GM12865 (cell line): ENCODE results near the gene PRKN.

ENCODE experiments used
- DNase-seq: peaks from one replicate; pipeline ENCODE4 v3.0.0; 2010; ENCODE audit warnings: low read depth
- H3K4me3 ChIP-seq: 2 replicates; pipeline ENCODE4 v1.5.1; 2011; ENCODE audit warnings: mild to moderate bottlenecking, low read depth, low read length, control low read depth
- CTCF ChIP-seq: IDR thresholded peaks from 2 replicates; pipeline ENCODE4 v1.5.1; 2011; ENCODE audit warnings: low read length, control low read depth, low read depth, inconsistent platforms; ENCODE audit not compliant: insufficient read depth; ENCODE audit errors: missing control alignments

Gene PRKN

GRCh38 chr6:161959072-161959471 lies 768.5 kb downstream of the PRKN start:
- no peak for DNase-seq
- no peak overlapping the region for H3K4me3 ChIP-seq
- no peak for TF ChIP-seq CTCF

- H3K4me3 ChIP-seq, result no peak overlapping the region
- no peak for DNase-seq
- TF ChIP-seq CTCF, result no peak
These were observed 771.5 kb downstream of the PRKN start for GRCh38 chr6:161956082-161956481.

- TF ChIP-seq CTCF, result no peak
- DNase-seq, result no peak
These were observed 772.8 kb downstream of the PRKN start for GRCh38 chr6:161954699-161955276.

GRCh38 chr6:161954077-161954476 lies 773.5 kb downstream of the PRKN start:
- no peak for TF ChIP-seq CTCF
- H3K4me3 ChIP-seq, result no peak overlapping the region
- no peak for DNase-seq

More at GRCh38 chr6:161954699-161955276, 772.8 kb downstream of the PRKN start:
- H3K4me3 ChIP-seq, result no peak overlapping the region

GRCh38 chr6:161951126-161951525 lies 776.4 kb downstream of the PRKN start:
- DNase-seq, result no peak
- no peak for TF ChIP-seq CTCF
- no peak overlapping the region for H3K4me3 ChIP-seq

GRCh38 chr6:161949531-161949930 lies 778.0 kb downstream of the PRKN start:
- TF ChIP-seq CTCF, result no peak
- H3K4me3 ChIP-seq, result no peak overlapping the region
- no peak for DNase-seq

GRCh38 chr6:161948462-161948861 lies 779.1 kb downstream of the PRKN start:
- no peak for TF ChIP-seq CTCF
- H3K4me3 ChIP-seq, result no peak overlapping the region
- DNase-seq, result no peak
